ENCODE data around the gene HECTD1.
"Not testable (repeated sequence)": the region's sequence is repeated elsewhere in the genome, so short reads cannot be mapped to it uniquely, and the experiment has no call there.

The HECTD1 gene

GRCh38 chr14:31243860-31244259 is 36.3 kb upstream of the HECTD1 start:
- TF ChIP-seq PAX5 (IDR thresholded peaks at IDR 0.05; ENCODE audit: insufficient read depth, low read length, severe bottlenecking): no peak
- FAIRE-seq: no peak
- DNase-seq (ENCODE audit: insufficient read length, low spot score): no peak

GRCh38 chr14:31242161-31242940 is 34.8 kb upstream of the HECTD1 start:
- not testable (repeated sequence) for FAIRE-seq; DNase-seq (ENCODE audit: insufficient read length, low spot score)

- TF ChIP-seq POU2F2 (IDR thresholded peaks at IDR 0.05; ENCODE audit: low read depth, low read length): no peak
- no peak for TF ChIP-seq SPI1 (IDR thresholded peaks at IDR 0.05; ENCODE audit: low read depth, low read length)
- no peak for TF ChIP-seq TAF1 (IDR thresholded peaks at IDR 0.05; ENCODE audit: low read depth, low read length)
- TF ChIP-seq POLR2A (IDR thresholded peaks at IDR 0.05; ENCODE audit: low read depth, low read length): no peak
- no peak for TF ChIP-seq POLR2AphosphoS5 (IDR thresholded peaks at IDR 0.05; ENCODE audit: low read depth, low read length)
- TF ChIP-seq PAX5 (IDR thresholded peaks at IDR 0.05; ENCODE audit: insufficient read depth, low read length, severe bottlenecking): no peak
- FAIRE-seq: no peak
- no peak for DNase-seq (ENCODE audit: insufficient read length, low spot score)
These were observed 34.0 kb upstream of the HECTD1 start for GRCh38 chr14:31241450-31242114.

- TF ChIP-seq PAX5 (IDR thresholded peaks at IDR 0.05; ENCODE audit: insufficient read depth, low read length, severe bottlenecking) (no peak), POU2F2 (IDR thresholded peaks at IDR 0.05; ENCODE audit: low read depth, low read length) (no peak), SPI1 (IDR thresholded peaks at IDR 0.05; ENCODE audit: low read depth, low read length) (no peak), POLR2AphosphoS5 (IDR thresholded peaks at IDR 0.05; ENCODE audit: low read depth, low read length) (no peak), POLR2A (IDR thresholded peaks at IDR 0.05; ENCODE audit: low read depth, low read length) (no peak), TAF1 (IDR thresholded peaks at IDR 0.05; ENCODE audit: low read depth, low read length) (no peak)
- no peak for DNase-seq (ENCODE audit: insufficient read length, low spot score)
- no peak for FAIRE-seq
These were observed 32.1 kb upstream of the HECTD1 start for GRCh38 chr14:31239741-31240140.

GRCh38 chr14:31235462-31235861 is 27.9 kb upstream of the HECTD1 start:
- DNase-seq (ENCODE audit: insufficient read length, low spot score) (no peak), FAIRE-seq (no peak)
- no peak for TF ChIP-seq PAX5 (IDR thresholded peaks at IDR 0.05; ENCODE audit: insufficient read depth, low read length, severe bottlenecking)
- no peak for TF ChIP-seq POU2F2 (IDR thresholded peaks at IDR 0.05; ENCODE audit: low read depth, low read length)
- no peak for TF ChIP-seq POLR2AphosphoS5 (IDR thresholded peaks at IDR 0.05; ENCODE audit: low read depth, low read length)
- no peak for TF ChIP-seq TAF1 (IDR thresholded peaks at IDR 0.05; ENCODE audit: low read depth, low read length)
- no peak for TF ChIP-seq POLR2A (IDR thresholded peaks at IDR 0.05; ENCODE audit: low read depth, low read length)
- no peak for TF ChIP-seq SPI1 (IDR thresholded peaks at IDR 0.05; ENCODE audit: low read depth, low read length)

GRCh38 chr14:31232081-31232480 is 24.5 kb upstream of the HECTD1 start:
- DNase-seq (ENCODE audit: insufficient read length, low spot score) (no peak), FAIRE-seq (no peak)
- TF ChIP-seq SPI1 (IDR thresholded peaks at IDR 0.05; ENCODE audit: low read depth, low read length): no peak
- no peak for TF ChIP-seq PAX5 (IDR thresholded peaks at IDR 0.05; ENCODE audit: insufficient read depth, low read length, severe bottlenecking)
- TF ChIP-seq POU2F2 (IDR thresholded peaks at IDR 0.05; ENCODE audit: low read depth, low read length): no peak
- no peak for TF ChIP-seq POLR2A (IDR thresholded peaks at IDR 0.05; ENCODE audit: low read depth, low read length)
- no peak for TF ChIP-seq TAF1 (IDR thresholded peaks at IDR 0.05; ENCODE audit: low read depth, low read length)
- TF ChIP-seq POLR2AphosphoS5 (IDR thresholded peaks at IDR 0.05; ENCODE audit: low read depth, low read length): no peak

GRCh38 chr14:31231272-31231671 is 23.7 kb upstream of the HECTD1 start:
- not testable (repeated sequence) for FAIRE-seq; DNase-seq (ENCODE audit: insufficient read length, low spot score)

- no peak for DNase-seq (ENCODE audit: insufficient read length, low spot score)
- TF ChIP-seq POLR2AphosphoS5 (IDR thresholded peaks at IDR 0.05; ENCODE audit: low read depth, low read length) (no peak), SPI1 (IDR thresholded peaks at IDR 0.05; ENCODE audit: low read depth, low read length) (no peak), TAF1 (IDR thresholded peaks at IDR 0.05; ENCODE audit: low read depth, low read length) (no peak), POU2F2 (IDR thresholded peaks at IDR 0.05; ENCODE audit: low read depth, low read length) (no peak), POLR2A (IDR thresholded peaks at IDR 0.05; ENCODE audit: low read depth, low read length) (no peak), PAX5 (IDR thresholded peaks at IDR 0.05; ENCODE audit: insufficient read depth, low read length, severe bottlenecking) (no peak)
- FAIRE-seq: no peak
These were observed 23.0 kb upstream of the HECTD1 start for GRCh38 chr14:31230573-31230958.

GRCh38 chr14:31229638-31230572 is 22.3 kb upstream of the HECTD1 start:
- TF ChIP-seq POLR2A (IDR thresholded peaks at IDR 0.05; ENCODE audit: low read depth, low read length) (no peak), PAX5 (IDR thresholded peaks at IDR 0.05; ENCODE audit: insufficient read depth, low read length, severe bottlenecking) (no peak), POU2F2 (IDR thresholded peaks at IDR 0.05; ENCODE audit: low read depth, low read length) (no peak), TAF1 (IDR thresholded peaks at IDR 0.05; ENCODE audit: low read depth, low read length) (no peak)
- DNase-seq (ENCODE audit: insufficient read length, low spot score): no peak
- FAIRE-seq: peak; percentile 54

- DNase-seq (ENCODE audit: insufficient read length, low spot score): peak; percentile 41
- TF ChIP-seq POLR2AphosphoS5 (IDR thresholded peaks at IDR 0.05; ENCODE audit: low read depth, low read length) (no peak), SPI1 (IDR thresholded peaks at IDR 0.05; ENCODE audit: low read depth, low read length) (peak; percentile 97), POU2F2 (IDR thresholded peaks at IDR 0.05; ENCODE audit: low read depth, low read length) (peak; percentile 60; the same call in 1 of the 2 replicates)
- FAIRE-seq: no peak
These were observed 21.4 kb upstream of the HECTD1 start for GRCh38 chr14:31229009-31229408.

Data from GM12891 (cell line).